ENCODE data around the gene RHOT2. TPM values are rescaled to one million over a fixed set of nuclear protein-coding genes. Genes with fewer than 3 reads are reported as not detected.

Gene RHOT2
- polyA plus RNA-seq (ENCODE audit: insufficient read length), result 68.7 TPM

GRCh38 chr16:667780-668518, at the start of gene RHOT2:
TSS of gene RHOT2 (plus strand) at chr16:668132. CDS start at chr16:668200, 68 bp downstream.
- DNase-seq, result peak; percentile 93

GRCh38 chr16:619476-620100, 48.3 kb upstream of the RHOT2 start:
- no peak for DNase-seq

- DNase-seq, result no peak
Measured at GRCh38 chr16:620700-621525, 47.0 kb upstream of the RHOT2 start.

GRCh38 chr16:621526-622105, 46.3 kb upstream of the RHOT2 start:
- no peak for DNase-seq

GRCh38 chr16:622920-623280, 45.0 kb upstream of the RHOT2 start:
- DNase-seq, result no peak

GRCh38 chr16:624526-625070, 43.3 kb upstream of the RHOT2 start:
- DNase-seq, result no peak

GRCh38 chr16:625117-625976, 42.6 kb upstream of the RHOT2 start:
- no peak for DNase-seq

GRCh38 chr16:625977-626765, 41.8 kb upstream of the RHOT2 start:
- DNase-seq, result no peak

GRCh38 chr16:626787-627453, 41.0 kb upstream of the RHOT2 start:
- DNase-seq, result no peak

GRCh38 chr16:627454-628239, 40.3 kb upstream of the RHOT2 start:
- DNase-seq, result no peak

GRCh38 chr16:628321-629061, 39.4 kb upstream of the RHOT2 start:
- DNase-seq, result no peak

GRCh38 chr16:629185-629832, 38.6 kb upstream of the RHOT2 start:
- DNase-seq, result no peak

GRCh38 chr16:629833-630248, 38.1 kb upstream of the RHOT2 start:
- DNase-seq, result no peak

- no peak for DNase-seq
Measured at GRCh38 chr16:630249-630814, 37.6 kb upstream of the RHOT2 start.

GRCh38 chr16:630815-631405, 37.0 kb upstream of the RHOT2 start, which contains the start of gene WFIKKN1:
TSS of gene WFIKKN1 (plus strand) at chr16:630985. CDS start at chr16:631254, 269 bp downstream.
- DNase-seq, result no peak

GRCh38 chr16:631808-632358, 36.0 kb upstream of the RHOT2 start:
- DNase-seq, result no peak
